Measurements from ENCODE around the gene RSRC1. TPM values are rescaled to one million over a fixed set of nuclear protein-coding genes. Genes with fewer than 3 reads are reported as not detected.

Gene RSRC1
- polyA plus RNA-seq, 1 donor (not counting 4 experiments of a cell fraction or from before 2014, with no cell fraction given) = 11.1 TPM

DNA sequence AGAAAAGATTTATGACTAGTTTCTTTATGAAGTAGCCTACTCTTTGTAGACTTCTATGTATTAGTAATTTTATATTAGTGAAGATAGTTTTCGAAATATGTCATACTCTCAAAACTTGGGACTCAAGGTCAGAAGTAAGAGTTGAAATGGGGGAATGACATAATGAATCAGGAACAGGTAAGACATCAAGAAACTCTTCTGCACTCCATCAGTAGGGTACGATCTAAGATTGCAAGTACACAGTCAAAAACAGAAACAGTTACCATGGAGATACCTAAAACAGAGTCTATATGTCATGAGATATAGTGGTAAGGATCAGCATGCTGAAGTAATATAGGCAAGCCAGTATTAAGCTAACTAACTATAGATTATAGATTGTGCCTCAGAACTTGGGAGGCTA lies 274.1 kb downstream of the RSRC1 start:
- TF ChIP-seq EZH2 (IDR thresholded peaks at IDR 0.05; ENCODE audit: low read length) = no peak
- TF ChIP-seq, protein P1, sequence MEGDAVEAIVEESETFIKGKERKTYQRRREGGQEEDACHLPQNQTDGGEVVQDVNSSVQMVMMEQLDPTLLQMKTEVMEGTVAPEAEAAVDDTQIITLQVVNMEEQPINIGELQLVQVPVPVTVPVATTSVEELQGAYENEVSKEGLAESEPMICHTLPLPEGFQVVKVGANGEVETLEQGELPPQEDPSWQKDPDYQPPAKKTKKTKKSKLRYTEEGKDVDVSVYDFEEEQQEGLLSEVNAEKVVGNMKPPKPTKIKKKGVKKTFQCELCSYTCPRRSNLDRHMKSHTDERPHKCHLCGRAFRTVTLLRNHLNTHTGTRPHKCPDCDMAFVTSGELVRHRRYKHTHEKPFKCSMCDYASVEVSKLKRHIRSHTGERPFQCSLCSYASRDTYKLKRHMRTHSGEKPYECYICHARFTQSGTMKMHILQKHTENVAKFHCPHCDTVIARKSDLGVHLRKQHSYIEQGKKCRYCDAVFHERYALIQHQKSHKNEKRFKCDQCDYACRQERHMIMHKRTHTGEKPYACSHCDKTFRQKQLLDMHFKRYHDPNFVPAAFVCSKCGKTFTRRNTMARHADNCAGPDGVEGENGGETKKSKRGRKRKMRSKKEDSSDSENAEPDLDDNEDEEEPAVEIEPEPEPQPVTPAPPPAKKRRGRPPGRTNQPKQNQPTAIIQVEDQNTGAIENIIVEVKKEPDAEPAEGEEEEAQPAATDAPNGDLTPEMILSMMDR (optimal IDR thresholded peaks at IDR 0.05 in 1 of 3, IDR thresholded peaks at IDR 0.05 in 1 of 3, conservative IDR thresholded peaks at IDR 0.05 in 1 of 3; ENCODE audit: extremely low read depth in 1 of 3, insufficient read depth in 2 of 3, low read length in 3 of 3) = no peak
- dilution Hi-C loops (cut with MboI; ENCODE audit: extremely low pct_ligation_motif_present, low sequenced_read_pairs) = no loop called here
- H3K9ac ChIP-seq (ENCODE audit: control insufficient read depth, extremely low read depth, insufficient read depth, low read length) = no peak overlapping the region
- no peaks in the 10 kb centered on the region for H3K9me1 ChIP-seq (ENCODE audit: control insufficient read depth, extremely low read depth, insufficient read depth, low read length)
- no peak overlapping the region for H2AFZ ChIP-seq (ENCODE audit: control insufficient read depth, low read length)
- H3K27me3 ChIP-seq (ENCODE audit: control insufficient read depth, extremely low read depth, insufficient read depth, low read length) = no peaks in the 10 kb centered on the region
- no peak for FAIRE-seq
- no peak overlapping the region for H3K27ac ChIP-seq (ENCODE audit: control insufficient read depth, insufficient read depth, low read length)
- no peaks in the 10 kb centered on the region for H4K20me1 ChIP-seq (ENCODE audit: control insufficient read depth, extremely low read depth, insufficient read depth, low read length)
- DNase-seq (ENCODE audit: low read depth, low spot score) = no peak
- H3K36me3 ChIP-seq (ENCODE audit: control insufficient read depth in 2 of 2, extremely low read depth in 1 of 2, insufficient read depth in 2 of 2, low read length in 2 of 2) = no peaks in the 10 kb centered on the region
- no peaks in the 10 kb centered on the region for H3K4me1 ChIP-seq (ENCODE audit: control insufficient read depth, extremely low read depth, insufficient read depth, low read length)
- H3K79me2 ChIP-seq (ENCODE audit: control insufficient read depth, insufficient read depth, low read length) = no peaks in the 10 kb centered on the region
- no peak overlapping the region for H3K4me2 ChIP-seq (ENCODE audit: control insufficient read depth, extremely low read depth, insufficient read depth, low read depth, low read length)
- H3K9me3 ChIP-seq (ENCODE audit: control insufficient read depth, low read depth, low read length) = no peaks in the 10 kb centered on the region
- H3K4me3 ChIP-seq (ENCODE audit: control insufficient read depth in 2 of 3, extremely low read depth in 1 of 3, insufficient read depth in 2 of 3, low read depth in 1 of 3, low read length in 3 of 3) = no peak overlapping the region

DNA sequence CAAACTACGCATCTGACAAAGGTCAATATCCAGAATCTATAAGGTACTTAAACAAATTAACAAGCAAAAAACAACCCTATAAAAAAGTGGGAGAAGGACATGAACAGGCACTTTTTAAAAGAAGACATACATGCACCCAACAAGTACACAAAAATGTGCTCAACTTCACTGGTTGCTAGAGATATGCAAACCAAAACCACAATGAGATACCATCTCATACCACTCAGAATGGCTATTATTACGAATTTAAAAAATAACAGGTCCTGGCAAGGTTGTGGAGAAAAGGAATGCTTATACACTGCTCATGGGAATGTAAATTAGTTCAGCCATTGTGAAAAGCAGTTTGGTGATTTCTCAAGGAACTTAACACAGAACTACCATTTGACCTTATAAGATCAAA lies 285.5 kb downstream of the RSRC1 start:
- no peaks in the 10 kb centered on the region for H3K27me3 ChIP-seq (ENCODE audit: control insufficient read depth, extremely low read depth, insufficient read depth, low read length)
- no peak overlapping the region for H3K9ac ChIP-seq (ENCODE audit: control insufficient read depth, extremely low read depth, insufficient read depth, low read length)
- dilution Hi-C loops (cut with MboI; ENCODE audit: extremely low pct_ligation_motif_present, low sequenced_read_pairs) = no loop called here
- FAIRE-seq (no peak), DNase-seq (ENCODE audit: low read depth, low spot score) (peak; percentile 15)
- no peak overlapping the region for H2AFZ ChIP-seq (ENCODE audit: control insufficient read depth, low read length)
- no peaks in the 10 kb centered on the region for H3K9me1 ChIP-seq (ENCODE audit: control insufficient read depth, extremely low read depth, insufficient read depth, low read length)
- H3K4me1 ChIP-seq (ENCODE audit: control insufficient read depth, extremely low read depth, insufficient read depth, low read length) = no peaks in the 10 kb centered on the region
- no peaks in the 10 kb centered on the region for H3K36me3 ChIP-seq (ENCODE audit: control insufficient read depth in 2 of 2, extremely low read depth in 1 of 2, insufficient read depth in 2 of 2, low read length in 2 of 2)
- no peaks in the 10 kb centered on the region for H3K79me2 ChIP-seq (ENCODE audit: control insufficient read depth, insufficient read depth, low read length)
- H3K4me2 ChIP-seq (ENCODE audit: control insufficient read depth, extremely low read depth, insufficient read depth, low read depth, low read length) = no peak overlapping the region
- TF ChIP-seq EZH2 (IDR thresholded peaks at IDR 0.05; ENCODE audit: low read length) = no peak
- TF ChIP-seq, protein P1 (optimal IDR thresholded peaks at IDR 0.05 in 1 of 3, IDR thresholded peaks at IDR 0.05 in 1 of 3, conservative IDR thresholded peaks at IDR 0.05 in 1 of 3; ENCODE audit: extremely low read depth in 1 of 3, insufficient read depth in 2 of 3, low read length in 3 of 3) = no peak
- H3K9me3 ChIP-seq (ENCODE audit: control insufficient read depth, low read depth, low read length) = peaks cover 4% of the 10 kb centered on the region
- no peak overlapping the region for H3K4me3 ChIP-seq (ENCODE audit: control insufficient read depth in 2 of 3, extremely low read depth in 1 of 3, insufficient read depth in 2 of 3, low read depth in 1 of 3, low read length in 3 of 3)
- no peaks in the 10 kb centered on the region for H4K20me1 ChIP-seq (ENCODE audit: control insufficient read depth, extremely low read depth, insufficient read depth, low read length)
- H3K27ac ChIP-seq (ENCODE audit: control insufficient read depth, insufficient read depth, low read length) = no peak overlapping the region

All from keratinocyte (primary cell).